Activated T-helper 1 cell treated with Interleukin-2 at 50 U/mL for 16 hours (primary cell): Measurements from ENCODE around the gene UBE2E1.

ENCODE experiments used
- DNase-seq: peaks from one replicate; pipeline ENCODE4 v3.0.0-alpha.2; 2020; ENCODE audit warnings: low read depth

UBE2E1 gene

GRCh38 chr3:23805633-23806533, at the start of gene UBE2E1:
TSS of gene UBE2E1 (plus strand) at chr3:23805955. CDS start at chr3:23807270, 1,315 bp downstream.
- peak; percentile 62 for DNase-seq

GRCh38 chr3:23756206-23756840, 49.4 kb upstream of the UBE2E1 start:
- no peak for DNase-seq

- no peak for DNase-seq
Observed at GRCh38 chr3:23758253-23758838, 47.4 kb upstream of the UBE2E1 start.

- no peak for DNase-seq
Observed at GRCh38 chr3:23760325-23760724, 45.4 kb upstream of the UBE2E1 start.

GRCh38 chr3:23760871-23761373, 44.8 kb upstream of the UBE2E1 start:
- DNase-seq = no peak

GRCh38 chr3:23761440-23761896, 44.3 kb upstream of the UBE2E1 start:
- DNase-seq = no peak

- DNase-seq = no peak
Observed at GRCh38 chr3:23762214-23762613, 43.5 kb upstream of the UBE2E1 start.

GRCh38 chr3:23762759-23763477, 42.8 kb upstream of the UBE2E1 start:
- DNase-seq = no peak

GRCh38 chr3:23764407-23764806, 41.3 kb upstream of the UBE2E1 start:
- no peak for DNase-seq

- DNase-seq = no peak
Observed at GRCh38 chr3:23767546-23767945, 38.2 kb upstream of the UBE2E1 start.

GRCh38 chr3:23775254-23775909, 30.4 kb upstream of the UBE2E1 start:
- DNase-seq = no peak

- DNase-seq = no peak
Observed at GRCh38 chr3:23776352-23776891, 29.3 kb upstream of the UBE2E1 start.

GRCh38 chr3:23778446-23778845, 27.3 kb upstream of the UBE2E1 start:
- DNase-seq = no peak

GRCh38 chr3:23779841-23780240, 25.9 kb upstream of the UBE2E1 start:
- no peak for DNase-seq

- no peak for DNase-seq
Observed at GRCh38 chr3:23781051-23781450, 24.7 kb upstream of the UBE2E1 start.

GRCh38 chr3:23781871-23782270, 23.9 kb upstream of the UBE2E1 start:
- no peak for DNase-seq

GRCh38 chr3:23785097-23785645, 20.6 kb upstream of the UBE2E1 start:
- DNase-seq = no peak

GRCh38 chr3:23785882-23786281, 19.9 kb upstream of the UBE2E1 start:
- no peak for DNase-seq

GRCh38 chr3:23791678-23792077, 14.1 kb upstream of the UBE2E1 start:
- no peak for DNase-seq

GRCh38 chr3:23793528-23794134, 12.1 kb upstream of the UBE2E1 start:
- DNase-seq = no peak
